GM21360 (cell line): ENCODE measurements around the gene POLR1A.

ENCODE experiments used
- ATAC-seq: cut with Tn5 transposase; IDR thresholded peaks from one replicate; pipeline ENCODE4 v1.9.1; 2021; ENCODE audit warnings: mild to moderate bottlenecking, moderate library complexity; ENCODE audit not compliant: unreplicated experiment

POLR1A gene

DNA sequence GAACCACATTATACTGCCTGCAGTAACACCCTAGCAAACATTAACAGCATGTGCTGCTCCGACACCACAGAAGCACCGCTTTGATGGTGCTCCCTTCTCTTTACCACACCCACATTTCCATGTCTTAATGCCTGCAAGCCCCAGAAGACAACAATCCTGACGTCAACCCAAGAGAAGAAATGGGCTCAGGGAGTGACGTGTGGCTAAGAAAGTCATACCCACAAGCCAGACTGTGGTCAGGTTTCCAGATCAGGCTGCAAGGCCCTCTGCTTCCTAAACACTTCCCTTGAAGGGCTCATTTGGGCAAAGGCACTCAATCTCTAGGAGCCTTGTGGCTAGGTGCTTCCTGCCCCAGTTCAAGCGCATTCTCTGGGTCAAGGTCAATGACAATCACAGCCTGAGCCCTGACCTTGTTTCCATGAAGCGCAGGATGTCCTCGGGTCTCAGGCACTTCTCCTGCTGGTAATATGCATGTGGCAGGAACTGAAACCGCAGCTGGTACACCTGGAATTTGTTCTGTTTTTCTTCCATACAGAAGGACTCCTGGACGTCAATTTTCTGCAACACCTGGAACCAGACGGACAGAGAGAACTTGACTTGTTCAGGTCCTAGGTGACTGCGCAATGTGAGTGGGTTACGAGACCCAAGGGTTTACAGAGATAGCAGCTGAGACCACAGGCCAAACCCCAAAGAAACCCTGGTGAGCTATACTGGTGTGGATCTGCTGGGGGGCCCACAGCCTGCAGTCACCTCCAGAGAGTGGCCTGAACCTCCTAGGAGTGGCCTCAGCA is 67.2 kb downstream of the POLR1A start:
- ATAC-seq: no peak

DNA sequence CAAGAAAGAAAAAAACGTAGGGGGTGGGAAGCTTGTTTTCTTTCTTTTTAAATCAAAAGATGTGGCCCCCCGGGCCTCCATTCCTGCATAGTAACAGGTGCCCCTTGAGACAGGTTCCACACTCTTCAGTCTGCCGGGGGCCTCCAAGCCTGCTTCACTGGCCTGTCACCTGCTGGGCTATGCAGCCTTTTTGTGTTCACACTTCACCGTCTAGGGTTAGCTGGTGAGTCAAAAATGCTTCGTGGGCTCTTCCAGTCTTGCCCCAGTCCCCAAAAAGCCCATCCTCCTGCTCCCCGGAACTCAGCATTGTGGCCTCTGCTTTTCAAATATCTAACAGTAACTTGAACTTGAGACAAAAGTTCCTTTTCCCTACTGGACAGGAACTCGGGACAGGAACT is 67.9 kb downstream of the POLR1A start:
- ATAC-seq: no peak

DNA sequence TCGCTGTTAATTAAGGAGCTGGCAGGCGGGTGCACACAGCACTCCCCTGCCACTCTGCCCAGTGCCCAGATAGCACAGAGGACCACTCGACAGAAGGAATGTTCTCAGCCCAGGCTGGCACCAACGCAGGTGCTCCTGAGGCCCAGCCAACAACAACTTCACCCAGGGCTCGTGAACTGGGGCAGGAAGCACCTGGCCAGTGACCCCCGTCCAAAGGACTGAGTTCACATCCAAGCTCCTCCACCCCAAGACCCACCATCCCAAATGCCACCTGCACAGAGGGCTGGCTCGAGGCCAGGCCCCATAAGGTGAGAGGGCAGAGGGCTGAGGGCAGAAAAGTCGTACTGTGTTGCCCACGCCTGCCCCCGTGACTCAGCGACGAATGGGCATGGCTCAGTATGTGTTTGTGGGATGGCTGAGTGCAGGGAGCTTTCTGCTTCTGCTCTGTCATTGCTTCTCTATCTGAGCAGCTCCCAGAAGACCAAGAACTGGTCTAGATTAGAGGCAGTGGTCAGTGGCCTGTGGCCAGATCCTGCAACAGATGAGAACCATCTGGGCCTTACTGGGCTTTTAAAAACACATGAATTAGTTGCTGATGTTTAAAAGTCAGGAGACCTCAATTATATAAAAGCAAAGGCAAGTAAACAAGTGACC is 68.4 kb downstream of the POLR1A start:
- no peak for ATAC-seq

DNA sequence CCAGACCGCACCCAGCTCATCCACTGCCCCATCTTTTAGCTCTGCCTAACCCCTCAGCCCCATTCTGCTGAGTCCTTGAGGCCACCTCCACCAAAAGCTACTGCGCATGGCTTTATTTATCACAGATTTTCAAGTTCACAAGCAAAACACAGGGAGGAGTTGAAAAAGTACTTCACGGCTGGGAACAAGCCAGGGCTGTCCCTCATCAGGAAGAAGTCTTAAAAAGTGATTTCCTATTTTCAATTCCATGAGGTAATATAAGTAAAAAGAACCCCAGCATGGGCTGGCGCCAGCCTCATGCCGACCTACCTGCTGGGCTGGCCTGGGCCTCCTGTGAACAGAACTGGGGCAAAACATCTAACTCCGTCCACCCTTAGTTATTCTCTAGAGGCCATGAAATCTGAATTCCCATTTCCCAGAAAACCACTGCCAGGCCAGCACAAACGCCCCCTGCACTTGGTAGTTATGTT is 69.0 kb downstream of the POLR1A start:
- no peak for ATAC-seq

- peak; percentile 56 for ATAC-seq
These were observed 69.6 kb downstream of the POLR1A start for GRCh38 chr2:86035883-86036668.

DNA sequence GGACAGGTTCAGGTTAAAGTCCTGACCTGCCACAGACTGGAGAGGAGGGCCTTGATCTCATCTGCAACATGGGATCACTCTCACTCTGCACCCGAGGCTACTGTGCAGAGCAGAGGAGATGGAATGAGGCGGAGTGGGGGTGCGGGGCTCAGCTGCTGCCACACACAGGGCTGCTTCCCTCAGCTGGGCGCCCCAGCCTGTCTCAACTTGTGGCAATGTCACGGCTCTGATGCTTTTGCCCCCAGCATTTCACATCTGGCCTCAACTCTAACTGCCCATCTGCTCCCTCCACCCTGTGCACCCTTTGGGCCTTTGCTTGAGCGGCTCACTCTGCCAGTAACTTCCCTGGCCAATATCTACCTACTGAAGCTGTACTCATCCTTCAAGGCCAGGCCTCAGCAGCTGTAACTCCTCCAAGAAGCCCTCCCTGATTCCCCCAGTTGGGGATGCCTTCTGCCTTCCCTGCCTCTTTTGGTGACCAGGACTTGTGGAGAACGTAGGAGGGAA is 70.3 kb downstream of the POLR1A start:
- no peak for ATAC-seq

DNA sequence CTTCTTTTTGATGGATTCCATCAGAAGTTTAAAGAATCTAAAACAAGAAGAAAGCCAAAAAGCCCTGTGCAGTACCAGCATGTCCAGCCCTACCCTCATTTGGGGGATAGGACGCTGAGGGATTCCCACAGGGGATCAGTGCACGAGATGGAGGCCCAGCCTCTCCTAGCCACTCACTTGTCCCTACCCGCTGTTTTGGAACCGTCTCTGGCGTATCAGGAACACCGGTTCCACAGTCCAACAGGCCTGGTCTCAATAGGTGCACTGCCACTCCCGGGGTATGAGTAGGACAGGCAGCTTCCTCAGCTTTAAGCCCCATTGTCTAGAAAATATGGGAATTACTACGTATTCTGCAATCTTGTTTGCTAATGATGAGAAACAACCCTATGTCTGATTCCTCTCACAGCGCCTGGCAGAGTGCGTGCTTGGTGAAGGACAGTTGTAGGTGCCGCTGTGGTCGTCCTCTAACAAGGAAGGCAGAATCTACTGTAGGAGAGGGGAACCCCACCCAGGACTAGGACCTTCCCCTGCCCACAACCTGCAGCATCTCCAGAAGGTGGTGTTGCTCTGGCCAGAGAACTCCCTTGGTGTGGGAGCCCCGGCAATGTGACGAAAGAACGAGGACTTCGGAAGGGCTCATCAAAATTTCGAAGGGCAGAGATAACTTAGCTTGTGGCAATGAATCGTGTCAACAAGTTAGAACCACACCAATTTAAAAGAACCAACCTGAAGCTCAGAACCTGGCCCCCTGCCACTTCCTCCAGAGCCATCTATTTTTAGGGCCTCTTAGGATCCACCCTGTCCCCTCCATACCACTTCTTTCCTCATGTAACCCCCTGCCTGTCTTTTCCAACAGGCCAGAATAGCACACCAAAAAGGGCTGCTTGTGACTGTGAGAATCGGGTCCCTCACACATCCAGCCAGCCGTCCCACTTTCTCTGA is 71.7 kb downstream of the POLR1A start:
- no peak for ATAC-seq

DNA sequence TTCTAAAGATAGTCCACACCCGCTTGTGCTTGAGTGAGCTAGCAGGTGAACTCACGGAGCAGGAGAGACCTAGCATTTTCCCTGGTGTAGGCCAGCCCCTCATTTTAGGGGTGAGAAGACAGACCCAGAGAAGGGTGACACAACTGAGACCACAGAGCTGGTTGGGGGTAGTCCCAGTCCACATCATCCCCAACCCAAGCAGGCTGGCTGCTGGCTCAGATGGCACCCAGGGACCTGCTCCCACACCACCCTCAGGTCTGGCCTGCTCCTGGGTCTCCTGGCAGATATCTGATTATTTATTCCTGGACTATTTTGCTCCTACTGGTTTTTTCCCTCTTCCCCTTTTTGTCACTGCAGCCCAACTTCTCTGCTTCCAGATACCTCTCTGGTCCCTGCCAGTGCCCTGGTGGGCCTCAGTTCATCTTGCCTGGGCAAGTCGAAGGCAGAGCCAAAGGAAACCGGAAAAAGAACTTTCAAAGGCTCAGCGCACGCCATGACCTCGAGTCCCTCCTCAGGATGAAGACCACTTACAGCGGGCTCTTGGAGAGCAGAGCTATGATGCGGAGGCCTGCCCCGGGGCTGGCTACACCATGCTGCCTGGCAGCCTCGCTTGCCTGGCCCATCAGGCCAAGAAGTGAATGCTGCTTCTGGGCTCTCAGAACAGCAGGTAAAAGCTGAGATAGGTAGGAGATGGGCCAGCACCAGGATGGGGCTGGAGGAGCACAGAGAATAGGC is 72.7 kb downstream of the POLR1A start:
- ATAC-seq: no peak

DNA sequence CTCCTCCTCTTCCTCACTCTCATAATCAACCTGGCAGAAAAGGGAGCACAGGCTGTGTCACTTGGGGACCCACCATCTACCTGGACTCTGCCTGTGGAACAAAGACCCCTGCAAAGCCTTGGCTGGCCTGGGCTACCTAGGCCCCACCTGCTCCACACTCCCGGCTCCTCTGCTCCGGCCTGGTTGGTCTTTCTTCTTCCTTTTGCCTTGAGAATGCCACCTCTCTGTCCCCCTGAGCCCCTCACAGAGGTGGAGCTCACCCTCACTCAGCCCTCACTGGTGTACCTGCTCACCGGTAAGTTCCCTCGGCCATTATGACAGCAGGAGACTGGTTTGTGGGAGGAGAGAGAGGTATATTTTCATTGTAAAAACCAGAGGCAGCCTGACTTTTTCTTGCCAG is 74.1 kb downstream of the POLR1A start:
- ATAC-seq: no peak

- ATAC-seq: no peak
These were observed 74.5 kb downstream of the POLR1A start for GRCh38 chr2:86031151-86031550.

- ATAC-seq: no peak
These were observed 75.8 kb downstream of the POLR1A start for GRCh38 chr2:86029873-86030272.

GRCh38 chr2:86028766-86029381 is 76.8 kb downstream of the POLR1A start:
- no peak for ATAC-seq

GRCh38 chr2:86027922-86028765 is 77.5 kb downstream of the POLR1A start:
- ATAC-seq: no peak

- no peak for ATAC-seq
These were observed 78.3 kb downstream of the POLR1A start for GRCh38 chr2:86027196-86027921.

DNA sequence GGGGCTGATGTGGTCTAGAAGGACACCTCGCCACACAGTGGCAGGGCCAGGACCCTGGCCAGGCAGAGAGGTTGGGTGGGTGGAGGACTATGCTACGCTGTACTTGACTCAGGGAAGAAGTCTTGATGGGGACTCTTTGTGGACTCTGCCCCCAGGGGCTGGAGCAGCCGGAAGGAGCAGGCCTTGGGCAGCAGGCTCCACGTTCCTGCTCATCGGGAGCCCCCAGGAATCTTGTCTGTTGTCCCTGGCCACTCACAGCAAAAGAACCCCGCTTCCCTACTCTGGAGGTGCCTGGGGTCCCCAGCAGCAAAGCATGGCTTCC is 79.0 kb downstream of the POLR1A start:
- no peak for ATAC-seq

GRCh38 chr2:86025976-86026743 is 79.5 kb downstream of the POLR1A start:
- ATAC-seq: no peak

DNA sequence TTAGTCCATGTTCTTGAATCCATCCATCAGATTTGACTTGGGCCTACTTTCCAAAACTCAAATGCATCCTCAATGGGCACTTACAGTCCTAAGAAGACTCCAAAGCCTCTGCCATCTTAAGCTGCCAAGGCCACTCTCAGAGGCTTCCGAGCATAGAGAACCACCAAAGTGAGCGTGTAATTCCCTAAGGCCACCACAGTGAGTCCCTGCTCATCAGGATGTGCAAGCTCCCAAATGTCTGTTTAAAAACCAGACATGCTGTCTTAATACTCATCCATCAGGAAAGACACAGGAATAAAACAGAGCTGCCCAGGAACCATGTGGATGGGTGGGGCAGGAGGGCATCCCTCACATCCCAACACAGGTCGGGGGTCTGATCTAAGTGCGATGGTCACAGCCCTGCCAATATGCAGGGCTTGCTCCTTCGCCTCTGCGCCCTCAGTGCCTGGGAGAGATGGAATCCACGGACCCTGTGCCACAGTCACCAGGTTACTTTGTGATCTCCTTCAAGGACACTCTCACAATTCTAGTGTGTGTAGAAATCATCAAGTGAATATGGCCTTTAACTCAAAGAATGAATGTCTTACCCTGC is 80.4 kb downstream of the POLR1A start:
- ATAC-seq: no peak
